Caco-2 (cell line): ENCODE data around the gene LRMDA. TPM values are rescaled to one million over a fixed set of nuclear protein-coding genes. Genes with fewer than 3 reads are reported as not detected.

Experiments used
- BruUV-seq: library from RNA; stranded (reverse); fragments of 400-500 nt; replicated peaks from 2 replicates; lab custom pipeline; 2021; lab: Mats Ljungman, UMichigan
- CTCF ChIA-PET: fragments of 300-600 bp; sonication (Branson Sonifier 250); formaldehyde crosslinking; loops from one replicate; lab custom pipeline; 2022; ENCODE audit warnings: antibody characterized with exemption; lab: Charles Lee
- POLR2A ChIA-PET: fragments of 300-600 bp; sonication (Branson Sonifier 250); formaldehyde crosslinking; loops from one replicate; lab custom pipeline; 2022; ENCODE audit warnings: antibody characterized with exemption; lab: Charles Lee
- DNase-seq, 2 experiments: peaks; one replicate each; pipeline versions ENCODE4 v3.0.0 to v3.0.0-alpha.2; 2020 to 2022
- H3K27me3 ChIP-seq: replicated peaks from 2 replicates; pipeline ENCODE4 v1.6.0; 2011; ENCODE audit warnings: low read length; ENCODE audit not compliant: control insufficient read depth, insufficient read depth
- H3K36me3 ChIP-seq: 2 replicates; pipeline ENCODE4 v1.5.1; 2011; ENCODE audit warnings: low read length; ENCODE audit not compliant: control insufficient read depth, insufficient read depth
- H3K4me1 ChIP-seq: fragments of 250-450 bp; sonication (Bioruptor Pico); 2 replicates; pipeline ENCODE4 v1.5.1; 2020; ENCODE audit warnings: mild to moderate bottlenecking
- H3K4me3 ChIP-seq: 2 replicates; pipeline ENCODE4 v1.5.1; 2011; ENCODE audit warnings: low read depth, mild to moderate bottlenecking, control low read depth, low read length
- H3K9me3 ChIP-seq: fragments of 250-450 bp; sonication (Bioruptor Pico); 2 replicates; pipeline ENCODE4 v1.5.1; 2020; ENCODE audit warnings: mild to moderate bottlenecking, moderate library complexity
- H3K27ac Mint-ChIP-seq: one replicate; pipeline ENCODE4 v1.8.0; 2022; ENCODE audit warnings: mixed read lengths; ENCODE audit not compliant: unreplicated experiment
- H3K27me3 Mint-ChIP-seq: one replicate; pipeline ENCODE4 v1.8.0; 2022; ENCODE audit warnings: mixed read lengths; ENCODE audit not compliant: insufficient read depth, unreplicated experiment
- H3K36me3 Mint-ChIP-seq: one replicate; pipeline ENCODE4 v1.8.0; 2022; ENCODE audit warnings: mild to moderate bottlenecking, mixed read lengths; ENCODE audit not compliant: insufficient read depth, unreplicated experiment
- H3K4me1 Mint-ChIP-seq: one replicate; pipeline ENCODE4 v1.8.0; 2022; ENCODE audit warnings: low read depth, mixed read lengths; ENCODE audit not compliant: unreplicated experiment
- H3K4me3 Mint-ChIP-seq: one replicate; pipeline ENCODE4 v1.8.0; 2022; ENCODE audit warnings: mild to moderate bottlenecking, moderate library complexity, mixed read lengths; ENCODE audit not compliant: unreplicated experiment
- H3K9me3 Mint-ChIP-seq: one replicate; pipeline ENCODE4 v1.8.0; 2022; ENCODE audit warnings: mixed read lengths; ENCODE audit not compliant: unreplicated experiment
- CTCF ChIP-seq, 2 experiments: fragments of 200-600 bp in 1 of 2; IDR thresholded peaks; 1 replicate in 1 of 2; 2 replicates in 1 of 2; pipeline versions ENCODE4 v1.5.1 to v1.8.0; 2011 to 2022; ENCODE audit warnings: antibody characterized with exemption in 1 of 2, control low read depth in 1 of 2, inconsistent platforms in 1 of 2, low read depth in 1 of 2, low read length in 1 of 2, mild to moderate bottlenecking in 1 of 2, moderate library complexity in 1 of 2; ENCODE audit not compliant: insufficient read depth in 1 of 2, severe bottlenecking in 1 of 2, unreplicated experiment in 1 of 2
- intact Hi-C: fragments of 100-400 bp; cut with micrococcal nuclease; formaldehyde crosslinking; loops from one replicate; pipeline ENCODE4 v1.10.0; 2022; ENCODE audit not compliant: unreplicated experiment
- total RNA-seq: library from RNA; stranded (reverse); gene quantifications from 2 replicates; pipeline ENCODE4 v1.2.3, GENCODE V29; 2022

Gene LRMDA
- total RNA-seq, 1 experiment from 2014 or later: 18.5 TPM

- ChIA-PET CTCF (no interaction called here), POLR2A (no interaction called here)
- H3K4me1 Mint-ChIP-seq: peaks cover 9% of the 10 kb centered on the region
These were observed 834.2 kb downstream of the LRMDA start for GRCh38 chr10:76265441-76266113.

GRCh38 chr10:76268530-76268929 is 837.1 kb downstream of the LRMDA start:
- H3K4me3 Mint-ChIP-seq: no peak overlapping the region
- POLR2A ChIA-PET: no interaction called here
- CTCF ChIA-PET: no interaction called here

More at GRCh38 chr10:76265441-76266113, 834.2 kb downstream of the LRMDA start:
- Histone ChIP-seq H3K4me1 (no peaks in the 10 kb centered on the region), H3K4me3 (no peak overlapping the region), H3K36me3 (no peaks in the 10 kb centered on the region), H3K27me3 (no peaks in the 10 kb centered on the region), H3K9me3 (peaks cover 10% of the 10 kb centered on the region; the same call in 1 of the 2 replicates)
- Mint-ChIP-seq H3K27ac (no peak overlapping the region), H3K36me3 (no peaks in the 10 kb centered on the region), H3K9me3 (peaks cover under 1% of the 10 kb centered on the region), H3K4me3 (no peak overlapping the region), H3K27me3 (no peaks in the 10 kb centered on the region)
- DNase-seq: no peak
- BruUV-seq: no TSS peak
- no peak for TF ChIP-seq CTCF (IDR thresholded peaks at IDR 0.05; ENCODE audit: insufficient read depth in 1 of 2, low read depth in 1 of 2, low read length in 1 of 2, severe bottlenecking in 1 of 2, unreplicated experiment in 1 of 2)
- intact Hi-C loops: no loop called here

GRCh38 chr10:76268954-76269353 is 837.5 kb downstream of the LRMDA start:
- ChIA-PET POLR2A (no interaction called here), CTCF (no interaction called here)
- H3K36me3 Mint-ChIP-seq: no peaks in the 10 kb centered on the region
- TF ChIP-seq CTCF (IDR thresholded peaks at IDR 0.05; ENCODE audit: insufficient read depth in 1 of 2, low read depth in 1 of 2, low read length in 1 of 2, severe bottlenecking in 1 of 2, unreplicated experiment in 1 of 2): no peak
- H3K9me3 Mint-ChIP-seq: peaks cover under 1% of the 10 kb centered on the region
- DNase-seq: no peak
- no peaks in the 10 kb centered on the region for H3K27me3 Mint-ChIP-seq
- Histone ChIP-seq H3K36me3 (no peaks in the 10 kb centered on the region), H3K27me3 (no peaks in the 10 kb centered on the region), H3K4me1 (no peaks in the 10 kb centered on the region), H3K9me3 (peaks cover 4% of the 10 kb centered on the region; the same call in 1 of the 2 replicates), H3K4me3 (no peak overlapping the region)
- H3K4me1 Mint-ChIP-seq: peaks cover 9% of the 10 kb centered on the region
- no peak overlapping the region for H3K27ac Mint-ChIP-seq
- intact Hi-C loops: no loop called here
- no TSS peak for BruUV-seq
- H3K4me3 Mint-ChIP-seq: no peak overlapping the region

More at GRCh38 chr10:76268530-76268929, 837.1 kb downstream of the LRMDA start:
- H3K27me3 ChIP-seq: no peaks in the 10 kb centered on the region
- intact Hi-C loops: no loop called here
- TF ChIP-seq CTCF (IDR thresholded peaks at IDR 0.05; ENCODE audit: insufficient read depth in 1 of 2, low read depth in 1 of 2, low read length in 1 of 2, severe bottlenecking in 1 of 2, unreplicated experiment in 1 of 2): no peak
- peaks cover 9% of the 10 kb centered on the region for H3K4me1 Mint-ChIP-seq
- H3K4me3 ChIP-seq: no peak overlapping the region
- no peaks in the 10 kb centered on the region for H3K9me3 Mint-ChIP-seq
- no peaks in the 10 kb centered on the region for H3K4me1 ChIP-seq
- no TSS peak for BruUV-seq
- 0 out of 2 replicates have a peak, but pooled peaks cover 4% of the 10 kb centered on the region for H3K9me3 ChIP-seq
- H3K27ac Mint-ChIP-seq: no peak overlapping the region
- H3K36me3 Mint-ChIP-seq: no peaks in the 10 kb centered on the region
- no peak for DNase-seq
- no peaks in the 10 kb centered on the region for H3K36me3 ChIP-seq
- H3K27me3 Mint-ChIP-seq: no peaks in the 10 kb centered on the region
